Type B pancreatic cell (in vitro differentiated cells): ENCODE results near the gene EPHX1. TPM values are rescaled to one million over a fixed set of nuclear protein-coding genes. Genes with fewer than 3 reads are reported as not detected.

ENCODE experiments used
- DNase-seq: peaks from one replicate; pipeline ENCODE4 v3.0.0; 2021; ENCODE audit warnings: mixed read lengths; ENCODE audit not compliant: unreplicated experiment; ENCODE audit errors: extremely low spot score
- H3K27ac Mint-ChIP-seq: 2 replicates; pipeline ENCODE4 v1.8.0; 2021; ENCODE audit warnings: mild to moderate bottlenecking, mixed read lengths
- H3K27me3 Mint-ChIP-seq: 2 replicates; pipeline ENCODE4 v1.8.0; 2021; ENCODE audit warnings: mixed read lengths
- H3K36me3 Mint-ChIP-seq: 2 replicates; pipeline ENCODE4 v1.8.0; 2021; ENCODE audit warnings: mixed read lengths
- H3K4me1 Mint-ChIP-seq: one replicate; pipeline ENCODE4 v1.8.0; 2021; ENCODE audit warnings: mixed read lengths; ENCODE audit not compliant: unreplicated experiment
- H3K4me3 Mint-ChIP-seq: 2 replicates; pipeline ENCODE4 v1.8.0; 2021; ENCODE audit warnings: mild to moderate bottlenecking, mixed read lengths
- H3K9me3 Mint-ChIP-seq: 2 replicates; pipeline ENCODE4 v1.8.0; 2021; ENCODE audit warnings: mixed read lengths
- CTCF ChIP-seq: fragments of 200-600 bp; sonication (generic); conservative IDR thresholded peaks from 2 replicates; pipeline ENCODE4 v1.5.0; 2021; ENCODE audit warnings: antibody characterized with exemption, mild to moderate bottlenecking
- total RNA-seq: library from RNA; stranded (reverse); gene quantifications from 2 replicates; pipeline ENCODE4 v1.2.1, GENCODE V29; 2021; ENCODE audit warnings: low replicate concordance

EPHX1 gene
- total RNA-seq, 1 donor from 2014 or later: 65.2 TPM

GRCh38 chr1:225866061-225866837, 56.3 kb downstream of the EPHX1 start:
- peaks cover 3% of the 10 kb centered on the region for H3K36me3 Mint-ChIP-seq

GRCh38 chr1:225866981-225867380, 57.1 kb downstream of the EPHX1 start:
- H3K27ac Mint-ChIP-seq: no peak overlapping the region
- no peaks in the 10 kb centered on the region for H3K9me3 Mint-ChIP-seq
- H3K36me3 Mint-ChIP-seq: peaks cover 3% of the 10 kb centered on the region
- no peak for TF ChIP-seq CTCF
- no peak overlapping the region for H3K4me3 Mint-ChIP-seq
- no peaks in the 10 kb centered on the region for H3K27me3 Mint-ChIP-seq
- peaks cover 4% of the 10 kb centered on the region for H3K4me1 Mint-ChIP-seq
- DNase-seq: no peak

More at GRCh38 chr1:225866061-225866837, 56.3 kb downstream of the EPHX1 start:
- no peak for TF ChIP-seq CTCF
- no peak overlapping the region for H3K27ac Mint-ChIP-seq
- DNase-seq: no peak
- H3K4me1 Mint-ChIP-seq: peaks cover 4% of the 10 kb centered on the region
- no peaks in the 10 kb centered on the region for H3K9me3 Mint-ChIP-seq
- no peaks in the 10 kb centered on the region for H3K27me3 Mint-ChIP-seq
- no peak overlapping the region for H3K4me3 Mint-ChIP-seq

- no peak for TF ChIP-seq CTCF
- Mint-ChIP-seq H3K27me3 (no peaks in the 10 kb centered on the region), H3K4me1 (peaks cover 6% of the 10 kb centered on the region), H3K4me3 (no peak overlapping the region), H3K9me3 (no peaks in the 10 kb centered on the region), H3K27ac (no peak overlapping the region), H3K36me3 (peaks cover 3% of the 10 kb centered on the region)
- DNase-seq: no peak
These were observed 58.9 kb downstream of the EPHX1 start for GRCh38 chr1:225868631-225869330.

GRCh38 chr1:225870911-225871310, 61.0 kb downstream of the EPHX1 start:
- Mint-ChIP-seq H3K27ac (no peak overlapping the region), H3K36me3 (peaks cover 3% of the 10 kb centered on the region), H3K4me3 (no peak overlapping the region), H3K9me3 (no peaks in the 10 kb centered on the region), H3K4me1 (peaks cover 11% of the 10 kb centered on the region), H3K27me3 (no peaks in the 10 kb centered on the region)
- no peak for DNase-seq
- no peak for TF ChIP-seq CTCF

GRCh38 chr1:225871359-225872074, 61.6 kb downstream of the EPHX1 start:
- no peak overlapping the region for H3K27ac Mint-ChIP-seq
- H3K9me3 Mint-ChIP-seq: no peaks in the 10 kb centered on the region
- peaks cover 3% of the 10 kb centered on the region for H3K36me3 Mint-ChIP-seq

More at GRCh38 chr1:225871359-225872074, 61.6 kb downstream of the EPHX1 start:
- TF ChIP-seq CTCF: no peak
- H3K4me3 Mint-ChIP-seq: no peak overlapping the region
- H3K27me3 Mint-ChIP-seq: no peaks in the 10 kb centered on the region
- H3K4me1 Mint-ChIP-seq: peaks cover 11% of the 10 kb centered on the region
- DNase-seq: no peak
